K562 (cell line): Measurements from ENCODE around the gene R3HDM2. TPM values are rescaled to one million over a fixed set of nuclear protein-coding genes. Genes with fewer than 3 reads are reported as not detected.

Experiments
- AFF4 ChIP-seq: sonication (generic); formaldehyde crosslinking; IDR thresholded peaks from 2 replicates; pipeline ENCODE4 v1.8.0; 2023; ENCODE audit warnings: mild to moderate bottlenecking, missing genetic modification reagents
- CCAR2 ChIP-seq: fragments of 200-400 bp; formaldehyde crosslinking; IDR thresholded peaks from 2 replicates; pipeline ENCODE4 v1.6.1; 2017; ENCODE audit warnings: mild to moderate bottlenecking, low read depth, low read length
- CREB1 ChIP-seq, 2 experiments: sonication (generic) in 1 of 2; formaldehyde crosslinking in 1 of 2; IDR thresholded peaks; 2 replicates each; pipeline versions ENCODE4 v1.6.1 to v1.8.0; 2012 to 2022; ENCODE audit warnings: inconsistent platforms in 1 of 2, mild to moderate bottlenecking in 1 of 2, missing genetic modification reagents in 1 of 2, moderate library complexity in 1 of 2
- CTBP1 ChIP-seq: fragments of 450-650 bp; IDR thresholded peaks from 2 replicates; pipeline ENCODE4 v1.6.1; 2016; ENCODE audit warnings: borderline replicate concordance
- JUND ChIP-seq, 2 experiments: IDR thresholded peaks; 2 replicates in 1 of 2; 3 replicates in 1 of 2; pipeline ENCODE4 v1.6.1; 2011; ENCODE audit warnings: borderline replicate concordance in 2 of 2, low read depth in 2 of 2, low read length in 2 of 2, improper control_type of control experiment in 1 of 2, missing biosample characterization in 1 of 2, missing genetic modification characterization in 1 of 2, missing genetic modification reagents in 1 of 2
- NBN ChIP-seq: fragments of 450-650 bp; IDR thresholded peaks from 2 replicates; pipeline ENCODE4 v1.6.1; 2016; ENCODE audit warnings: low read depth, mild to moderate bottlenecking
- NKRF ChIP-seq: fragments of 450-650 bp; IDR thresholded peaks from 2 replicates; pipeline ENCODE4 v1.6.1; 2016; ENCODE audit warnings: borderline replicate concordance
- ZBTB2 ChIP-seq: fragments of 450-650 bp; IDR thresholded peaks from 2 replicates; pipeline ENCODE4 v1.6.1; 2016; ENCODE audit warnings: antibody characterized with exemption
- ZHX1 ChIP-seq: fragments of 150-350 bp; conservative IDR thresholded peaks from 2 replicates; pipeline ENCODE4 v1.6.1; 2014; ENCODE audit warnings: low read length
- polyA plus RNA-seq, 8 experiments: library from polyadenylated mRNA; depleted of rRNA in 4 of 8; stranded (reverse) in 5 of 8; unstranded in 3 of 8; fragments of >200 nt; fragmentation: Nextera tagmentation in 2 of 8; fragmentation: Illumina TruSeq in 1 of 8; extraction: Ambion mirVana in 2 of 8; extraction: Trizol in 1 of 8; gene quantifications; 2 replicates each; pipeline versions ENCODE4 v1.2.1 to v1.2.3, GENCODE V29; 2011 to 2014; ENCODE audit warnings: inconsistent platforms in 1 of 8, missing spikeins in 1 of 8
- total RNA-seq, 7 experiments: library from RNA; depleted of rRNA in 6 of 7; stranded (reverse); fragments of >200 nt in 6 of 7; fragmentation: Illumina TruSeq in 2 of 7; extraction: Trizol in 2 of 7; gene quantifications; 2 replicates each; pipeline versions ENCODE4 v1.2.1 to v1.2.3, GENCODE V29; 2011 to 2021; ENCODE audit warnings: low replicate concordance in 1 of 7

R3HDM2 gene
- total and polyA plus RNA-seq, 9 of the 15 experiments (the other 6 are each of a cell fraction or from before 2014, with no cell fraction given), result 3.3 to 18.8 (median 9.0) TPM

GRCh38 chr12:57462251-57462911, 31.5 kb upstream of the R3HDM2 start (continued):
- TF ChIP-seq NKRF (peak; percentile 55; the same call in 1 of the 2 replicates), AFF4 (0 out of 2 replicates have a peak, but pooled peaks have one; percentile 40), ZBTB2 (peak; percentile 60; the same call in 1 of the 2 replicates), NBN (peak; percentile 95), JUND (IDR thresholded peaks at IDR 0.05; ENCODE audit: borderline replicate concordance, low read depth, low read length) (peak; percentile 65), JUND (tag; IDR thresholded peaks at IDR 0.05; ENCODE audit: borderline replicate concordance, low read depth, low read length) (peak; percentile 50; the same call in 1 of the 3 replicates), CREB1 (IDR thresholded peaks at IDR 0.05) (no peak), CREB1 (CRISPR knock-in tag; IDR thresholded peaks at IDR 0.05) (peak; percentile 76), ZHX1 (0 out of 2 replicates have a peak, but pooled peaks have one; percentile 44), CCAR2 (no peak), CTBP1 (peak; percentile 84)
